ENCODE data around the gene FBXW7.

The FBXW7 gene

GRCh38 chr4:152525878-152526277 is 10.0 kb downstream of the FBXW7 start:
- no peak overlapping the region for H3K4me3 ChIP-seq (ENCODE audit: low read length)
- no peak for DNase-seq (ENCODE audit: low read depth)
- TF ChIP-seq, protein P1, sequence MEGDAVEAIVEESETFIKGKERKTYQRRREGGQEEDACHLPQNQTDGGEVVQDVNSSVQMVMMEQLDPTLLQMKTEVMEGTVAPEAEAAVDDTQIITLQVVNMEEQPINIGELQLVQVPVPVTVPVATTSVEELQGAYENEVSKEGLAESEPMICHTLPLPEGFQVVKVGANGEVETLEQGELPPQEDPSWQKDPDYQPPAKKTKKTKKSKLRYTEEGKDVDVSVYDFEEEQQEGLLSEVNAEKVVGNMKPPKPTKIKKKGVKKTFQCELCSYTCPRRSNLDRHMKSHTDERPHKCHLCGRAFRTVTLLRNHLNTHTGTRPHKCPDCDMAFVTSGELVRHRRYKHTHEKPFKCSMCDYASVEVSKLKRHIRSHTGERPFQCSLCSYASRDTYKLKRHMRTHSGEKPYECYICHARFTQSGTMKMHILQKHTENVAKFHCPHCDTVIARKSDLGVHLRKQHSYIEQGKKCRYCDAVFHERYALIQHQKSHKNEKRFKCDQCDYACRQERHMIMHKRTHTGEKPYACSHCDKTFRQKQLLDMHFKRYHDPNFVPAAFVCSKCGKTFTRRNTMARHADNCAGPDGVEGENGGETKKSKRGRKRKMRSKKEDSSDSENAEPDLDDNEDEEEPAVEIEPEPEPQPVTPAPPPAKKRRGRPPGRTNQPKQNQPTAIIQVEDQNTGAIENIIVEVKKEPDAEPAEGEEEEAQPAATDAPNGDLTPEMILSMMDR (IDR thresholded peaks at IDR 0.05; ENCODE audit: insufficient read depth, low read depth, low read length, missing control alignments), result no peak

- TF ChIP-seq, protein P1 (IDR thresholded peaks at IDR 0.05; ENCODE audit: insufficient read depth, low read depth, low read length, missing control alignments), result no peak
- H3K4me3 ChIP-seq (ENCODE audit: low read length), result no peak overlapping the region
- DNase-seq (ENCODE audit: low read depth), result peak; percentile 36
Observed at GRCh38 chr4:152524427-152524826, 11.5 kb downstream of the FBXW7 start.

GRCh38 chr4:152523731-152524130 is 12.2 kb downstream of the FBXW7 start:
- no peak overlapping the region for H3K4me3 ChIP-seq (ENCODE audit: low read length)
- DNase-seq (ENCODE audit: low read depth), result no peak
- TF ChIP-seq, protein P1 (IDR thresholded peaks at IDR 0.05; ENCODE audit: insufficient read depth, low read depth, low read length, missing control alignments), result no peak

- no peak overlapping the region for H3K4me3 ChIP-seq (ENCODE audit: low read length)
- TF ChIP-seq, protein P1 (IDR thresholded peaks at IDR 0.05; ENCODE audit: insufficient read depth, low read depth, low read length, missing control alignments), result no peak
- DNase-seq (ENCODE audit: low read depth), result no peak
Observed at GRCh38 chr4:152522754-152523153, 13.1 kb downstream of the FBXW7 start.

DNA sequence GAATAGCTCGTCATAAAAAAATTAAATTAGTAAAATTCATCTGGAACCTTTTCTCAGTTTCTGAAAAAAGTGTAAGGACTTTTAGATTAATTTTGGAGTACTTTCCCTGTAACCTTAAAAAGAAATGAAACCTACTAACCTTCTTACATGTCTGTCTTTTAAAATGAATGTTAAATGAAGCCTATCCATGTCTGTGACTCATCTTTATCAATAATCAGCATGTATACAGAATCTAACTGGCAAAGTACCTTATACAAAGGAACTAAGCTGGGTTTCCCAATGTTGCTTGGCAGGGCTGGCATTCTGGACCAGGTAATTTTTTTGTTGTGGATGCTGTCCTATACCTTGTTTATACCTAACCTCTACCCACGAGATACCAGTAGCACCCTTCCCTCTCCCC is 13.6 kb downstream of the FBXW7 start:
- TF ChIP-seq, protein P1 (IDR thresholded peaks at IDR 0.05; ENCODE audit: insufficient read depth, low read depth, low read length, missing control alignments), result no peak
- no peak overlapping the region for H3K4me3 ChIP-seq (ENCODE audit: low read length)
- no peak for DNase-seq (ENCODE audit: low read depth)

DNA sequence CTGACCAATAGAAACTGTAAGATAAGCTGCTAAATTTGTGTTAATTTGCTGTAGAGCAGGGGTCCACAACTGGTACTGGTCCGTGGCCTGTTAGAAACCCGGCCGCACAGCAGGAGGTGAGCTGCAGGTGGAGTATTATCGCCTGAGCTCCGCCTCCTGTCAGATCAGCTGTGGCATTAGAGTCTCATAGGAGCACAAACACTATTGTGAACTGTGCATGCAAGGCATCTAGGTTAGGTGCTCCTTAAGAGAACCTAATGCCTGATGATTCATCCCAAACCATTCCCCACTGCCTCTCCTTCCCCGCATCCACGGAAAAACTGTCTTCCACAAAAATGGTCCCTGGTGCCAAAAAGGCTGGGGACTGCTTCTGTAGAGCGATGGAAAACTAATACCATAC is 19.7 kb downstream of the FBXW7 start:
- TF ChIP-seq, protein P1 (IDR thresholded peaks at IDR 0.05; ENCODE audit: insufficient read depth, low read depth, low read length, missing control alignments), result no peak
- peak; percentile 24 for DNase-seq (ENCODE audit: low read depth)
- no peak overlapping the region for H3K4me3 ChIP-seq (ENCODE audit: low read length)

DNA sequence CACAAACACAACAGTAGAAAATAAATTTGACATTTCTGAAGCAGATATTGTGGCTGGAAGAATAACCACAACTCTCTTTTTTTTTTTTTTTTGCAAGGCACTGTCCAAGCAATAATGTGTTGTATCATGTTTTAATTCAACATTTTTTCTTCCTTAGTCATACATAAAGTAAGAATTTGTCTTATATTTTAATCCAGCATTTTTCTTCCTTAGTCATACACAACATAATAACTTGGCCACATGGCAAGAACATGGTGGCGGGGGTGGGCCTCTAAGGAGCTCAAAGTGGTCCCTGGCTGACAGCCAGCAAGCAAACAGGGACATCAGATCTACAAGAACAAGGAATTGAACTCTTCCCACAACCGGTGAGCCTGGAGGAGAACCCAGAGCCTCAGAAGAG is 20.2 kb downstream of the FBXW7 start:
- TF ChIP-seq, protein P1 (IDR thresholded peaks at IDR 0.05; ENCODE audit: insufficient read depth, low read depth, low read length, missing control alignments), result no peak
- H3K4me3 ChIP-seq (ENCODE audit: low read length), result no peak overlapping the region
- peak; percentile 46 for DNase-seq (ENCODE audit: low read depth)

All from epithelial cell of esophagus (primary cell).